ENCODE results near the gene LTK. TPM values are rescaled to one million over a fixed set of nuclear protein-coding genes. Genes with fewer than 3 reads are reported as not detected.

Gene LTK
- total and polyA plus RNA-seq, 12 donors, result 0.11 to 1.6 (median 0.49) TPM

DNA sequence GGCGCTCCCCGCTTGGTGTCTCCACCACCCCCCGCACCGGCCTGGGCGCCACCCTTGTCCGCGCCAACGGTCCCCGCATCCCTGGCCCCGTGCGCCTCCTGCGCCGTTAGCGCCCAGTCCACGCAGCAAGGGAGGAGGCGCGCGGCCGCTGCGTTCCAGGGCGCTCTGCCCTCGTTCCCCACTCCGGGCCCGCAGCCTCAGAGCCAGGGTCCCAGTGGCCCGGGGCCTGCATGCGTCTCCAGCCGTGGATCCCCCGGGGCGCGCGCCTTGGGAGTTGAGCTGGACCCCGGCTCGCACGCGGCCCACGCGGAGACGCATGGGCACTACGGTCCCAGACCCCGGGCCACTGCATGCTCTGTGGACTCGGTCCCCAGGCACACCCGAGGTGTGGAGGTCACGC, 27.3 kb downstream of the LTK start:
- H3K4me1 ChIP-seq, result peaks cover 0 to 11% (median 0%) of the 10 kb centered on the region in 9 donors
- no peaks in the 10 kb centered on the region for H3K9me3 ChIP-seq
- H3K4me3 ChIP-seq, result no peak overlapping the region
- ATAC-seq, result peak in 1 of 8 donors; percentile 29
- no peak for DNase-seq
- TF ChIP-seq, protein P1, sequence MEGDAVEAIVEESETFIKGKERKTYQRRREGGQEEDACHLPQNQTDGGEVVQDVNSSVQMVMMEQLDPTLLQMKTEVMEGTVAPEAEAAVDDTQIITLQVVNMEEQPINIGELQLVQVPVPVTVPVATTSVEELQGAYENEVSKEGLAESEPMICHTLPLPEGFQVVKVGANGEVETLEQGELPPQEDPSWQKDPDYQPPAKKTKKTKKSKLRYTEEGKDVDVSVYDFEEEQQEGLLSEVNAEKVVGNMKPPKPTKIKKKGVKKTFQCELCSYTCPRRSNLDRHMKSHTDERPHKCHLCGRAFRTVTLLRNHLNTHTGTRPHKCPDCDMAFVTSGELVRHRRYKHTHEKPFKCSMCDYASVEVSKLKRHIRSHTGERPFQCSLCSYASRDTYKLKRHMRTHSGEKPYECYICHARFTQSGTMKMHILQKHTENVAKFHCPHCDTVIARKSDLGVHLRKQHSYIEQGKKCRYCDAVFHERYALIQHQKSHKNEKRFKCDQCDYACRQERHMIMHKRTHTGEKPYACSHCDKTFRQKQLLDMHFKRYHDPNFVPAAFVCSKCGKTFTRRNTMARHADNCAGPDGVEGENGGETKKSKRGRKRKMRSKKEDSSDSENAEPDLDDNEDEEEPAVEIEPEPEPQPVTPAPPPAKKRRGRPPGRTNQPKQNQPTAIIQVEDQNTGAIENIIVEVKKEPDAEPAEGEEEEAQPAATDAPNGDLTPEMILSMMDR (IDR thresholded peaks at IDR 0.05), result no peak
- H3K27me3 ChIP-seq, result peaks cover 0 to 30% (median 21%) of the 10 kb centered on the region in 7 donors
- H3K36me3 ChIP-seq, result peaks cover 0 to 25% (median 8%) of the 10 kb centered on the region in 9 donors
- H3K27ac ChIP-seq, result no peak overlapping the region
- intact Hi-C loops (cut with DNase I), result no loop called here
- WGBS, 2 donors, result 82 to 86% methylated on average over 43 of the region's 43 CpGs

DNA sequence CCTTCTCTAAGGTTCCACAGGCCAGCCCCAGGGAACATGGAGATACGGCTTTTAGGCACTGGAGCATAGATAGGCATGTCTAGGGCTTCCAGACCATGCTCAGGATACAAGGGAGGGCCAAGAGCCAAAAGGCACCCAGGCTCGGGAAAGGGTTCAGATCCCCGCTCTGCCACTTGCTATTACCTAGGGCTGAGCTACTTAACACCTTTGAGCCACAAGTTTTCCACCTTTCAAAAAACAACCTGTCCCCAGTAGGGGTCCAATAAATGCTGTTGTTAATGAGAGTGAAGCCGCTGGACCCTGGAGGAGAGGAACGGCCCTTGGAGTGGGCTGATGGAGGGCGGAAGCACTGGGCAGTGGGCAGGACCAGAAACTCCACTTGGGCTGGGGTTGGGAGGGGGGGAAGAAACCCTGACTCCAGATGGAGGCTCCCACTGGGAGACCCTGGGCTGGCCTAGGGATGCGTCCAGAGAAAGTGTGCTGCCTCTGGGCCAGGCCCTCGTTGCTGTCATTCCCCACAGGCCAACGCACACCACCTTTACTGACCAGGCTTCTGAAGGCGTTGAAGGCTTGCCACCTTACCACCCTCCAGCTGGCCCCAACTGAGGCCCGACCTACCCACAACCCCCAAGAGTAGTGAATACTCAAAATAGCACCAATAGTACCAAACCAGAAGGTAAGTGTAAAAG, 28.5 kb downstream of the LTK start:
- TF ChIP-seq, protein P1 (IDR thresholded peaks at IDR 0.05), result no peak
- H3K27ac ChIP-seq, result no peak overlapping the region
- no peak overlapping the region for H3K4me3 ChIP-seq
- DNase-seq (no peak), ATAC-seq (no peak)
- intact Hi-C loops (cut with DNase I), result no loop called here
- peaks cover 0 to 37% (median 15%) of the 10 kb centered on the region in 9 donors for H3K36me3 ChIP-seq
- peaks cover 0 to 8% (median 0%) of the 10 kb centered on the region in 9 donors for H3K4me1 ChIP-seq
- H3K9me3 ChIP-seq, result no peaks in the 10 kb centered on the region
- H3K27me3 ChIP-seq, result peaks cover 0 to 20% (median 9%) of the 10 kb centered on the region in 7 donors
- 79 to 80% methylated on average over 11 of the region's 11 CpGs for WGBS, 2 donors

- Histone ChIP-seq H3K4me3 (no peak overlapping the region), H3K36me3 (peaks cover 0 to 52% (median 30%) of the 10 kb centered on the region in 9 donors), H3K4me1 (peaks cover 0 to 8% (median 0%) of the 10 kb centered on the region in 9 donors), H3K27me3 (peaks cover 0 to 5% (median 0%) of the 10 kb centered on the region in 7 donors), H3K9me3 (no peaks in the 10 kb centered on the region), H3K27ac (no peak overlapping the region)
- DNase-seq (no peak), ATAC-seq (no peak)
- 91 to 93% methylated on average over 2 of the region's 2 CpGs for WGBS, 2 donors
- intact Hi-C loops (cut with DNase I), result no loop called here
- TF ChIP-seq, protein P1 (IDR thresholded peaks at IDR 0.05), result no peak
Measured at GRCh38 chr15:41483519-41483918, 30.1 kb downstream of the LTK start.

DNA sequence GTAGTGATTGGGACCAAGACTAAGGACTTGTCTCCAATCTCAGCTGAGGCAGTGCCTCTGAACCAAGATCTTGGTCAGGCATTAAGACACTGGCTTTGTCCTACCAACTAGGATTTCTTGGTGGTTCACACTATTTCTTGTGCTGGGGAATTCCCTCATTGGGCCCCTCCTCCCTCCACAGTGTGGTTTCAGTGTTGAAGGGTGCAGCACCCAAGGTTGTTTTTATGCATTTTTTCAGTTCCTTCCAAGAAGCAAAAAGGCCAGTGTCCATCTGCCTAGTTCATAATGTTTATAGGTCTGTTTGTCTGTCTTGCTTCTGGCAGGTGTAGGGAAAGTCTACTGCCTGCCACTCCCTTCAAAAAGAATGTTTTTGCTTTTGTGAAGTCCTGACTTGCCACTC, 30.5 kb downstream of the LTK start:
- DNase-seq (no peak), ATAC-seq (no peak)
- Histone ChIP-seq H3K4me3 (no peak overlapping the region), H3K4me1 (peaks cover 0 to 8% (median 0%) of the 10 kb centered on the region in 9 donors), H3K27me3 (peaks cover 0 to 4% (median 0%) of the 10 kb centered on the region in 7 donors), H3K27ac (no peak overlapping the region), H3K36me3 (peaks cover 0 to 56% (median 32%) of the 10 kb centered on the region in 9 donors), H3K9me3 (no peaks in the 10 kb centered on the region)
- TF ChIP-seq, protein P1 (IDR thresholded peaks at IDR 0.05), result no peak
- intact Hi-C loops (cut with DNase I), result no loop called here
